Measurements from ENCODE around the gene NOD1.

The NOD1 gene

GRCh38 chr7:30479202-30480120, 877 bp upstream of the NOD1 start:
- no peak for TF ChIP-seq POLR2AphosphoS5 (IDR thresholded peaks at IDR 0.05; ENCODE audit: low read depth)
- no peak for TF ChIP-seq CTCF (IDR thresholded peaks at IDR 0.05; ENCODE audit: insufficient read depth, low read length)
- no peak for TF ChIP-seq GABPA (IDR thresholded peaks at IDR 0.05; ENCODE audit: low read depth)
- TF ChIP-seq REST (IDR thresholded peaks at IDR 0.05; ENCODE audit: insufficient replicate concordance, low read depth), result no peak
- TF ChIP-seq SPI1 (IDR thresholded peaks at IDR 0.05; ENCODE audit: borderline replicate concordance, low read depth), result no peak
- DNase-seq (ENCODE audit: low read depth in 1 of 2, low spot score in 1 of 2), result no peak
- peak overlapping the region; percentile 70 for H3K4me3 ChIP-seq (replicated peaks; ENCODE audit: insufficient read depth, low read length)
- H3K27me3 ChIP-seq (ENCODE audit: insufficient read depth, poor library complexity, severe bottlenecking), result no peaks in the 10 kb centered on the region
- peak overlapping the region; percentile 85 for H3K27ac ChIP-seq (replicated peaks)

- H3K27me3 ChIP-seq (ENCODE audit: insufficient read depth, poor library complexity, severe bottlenecking), result no peaks in the 10 kb centered on the region
- H3K27ac ChIP-seq (replicated peaks), result no peak overlapping the region
- no peak overlapping the region for H3K4me3 ChIP-seq (replicated peaks; ENCODE audit: insufficient read depth, low read length)
- DNase-seq (ENCODE audit: low read depth in 1 of 2, low spot score in 1 of 2), result peak in 1 of 2 experiments; percentile 54
- TF ChIP-seq GABPA (IDR thresholded peaks at IDR 0.05; ENCODE audit: low read depth) (no peak), SPI1 (IDR thresholded peaks at IDR 0.05; ENCODE audit: borderline replicate concordance, low read depth) (peak; percentile 41; the same call in 1 of the 2 replicates)
Measured at GRCh38 chr7:30476459-30477145, 2.0 kb downstream of the NOD1 start.

GRCh38 chr7:30475580-30475979, 3.0 kb downstream of the NOD1 start:
- Histone ChIP-seq H3K4me3 (replicated peaks; ENCODE audit: insufficient read depth, low read length) (no peak overlapping the region), H3K27ac (replicated peaks) (no peak overlapping the region), H3K27me3 (ENCODE audit: insufficient read depth, poor library complexity, severe bottlenecking) (no peaks in the 10 kb centered on the region)
- no peak for DNase-seq (ENCODE audit: low read depth in 1 of 2, low spot score in 1 of 2)
- TF ChIP-seq REST (IDR thresholded peaks at IDR 0.05; ENCODE audit: insufficient replicate concordance, low read depth) (no peak), POLR2AphosphoS5 (IDR thresholded peaks at IDR 0.05; ENCODE audit: low read depth) (no peak), GABPA (IDR thresholded peaks at IDR 0.05; ENCODE audit: low read depth) (no peak), SPI1 (IDR thresholded peaks at IDR 0.05; ENCODE audit: borderline replicate concordance, low read depth) (no peak), CTCF (IDR thresholded peaks at IDR 0.05; ENCODE audit: insufficient read depth, low read length) (no peak)

GRCh38 chr7:30474893-30475292, 3.7 kb downstream of the NOD1 start:
- DNase-seq (ENCODE audit: low read depth in 1 of 2, low spot score in 1 of 2), result no peak
- TF ChIP-seq POLR2AphosphoS5 (IDR thresholded peaks at IDR 0.05; ENCODE audit: low read depth), result no peak
- no peak overlapping the region for H3K27ac ChIP-seq (replicated peaks)
- H3K4me3 ChIP-seq (replicated peaks; ENCODE audit: insufficient read depth, low read length), result no peak overlapping the region
- H3K27me3 ChIP-seq (ENCODE audit: insufficient read depth, poor library complexity, severe bottlenecking), result no peaks in the 10 kb centered on the region
